ENCODE measurements around the gene FRMD4A. TPM values are rescaled to one million over a fixed set of nuclear protein-coding genes. Genes with fewer than 3 reads are reported as not detected.

FRMD4A gene
- total RNA-seq, 1 experiment from 2014 or later: 19.6 TPM

- H3K9ac ChIP-seq (ENCODE audit: extremely low read depth, insufficient read length, low read length): no peak overlapping the region
- H3K79me2 ChIP-seq (ENCODE audit: insufficient read depth, low read length): no peaks in the 10 kb centered on the region
- Mint-ChIP-seq H3K9me3 (no peaks in the 10 kb centered on the region), H3K4me3 (no peak overlapping the region), H3K4me1 (peaks cover 32 to 36% of the 10 kb centered on the region in 2 experiments), H3K36me3 (ENCODE audit: insufficient read depth in 1 of 3, low read depth in 3 of 3) (no peaks in the 10 kb centered on the region), H3K27ac (no peak overlapping the region), H3K27me3 (ENCODE audit: low read depth) (no peaks in the 10 kb centered on the region)
- no peak for DNase-seq
- no peak overlapping the region for H3K18ac ChIP-seq (ENCODE audit: insufficient read length, low read depth, low read length)
- H4K8ac ChIP-seq (replicated peaks; ENCODE audit: insufficient read length, low read depth, low read length): no peak overlapping the region
- no peak overlapping the region for H2AK5ac ChIP-seq (ENCODE audit: insufficient read length, low read length)
- H2BK5ac ChIP-seq (ENCODE audit: insufficient read length, low read length): no peak overlapping the region
- H3K4me1 ChIP-seq (ENCODE audit: insufficient read depth, low read length): peaks cover 11% of the 10 kb centered on the region; the same call in 1 of the 2 replicates
- no peak overlapping the region for H3K23ac ChIP-seq (ENCODE audit: insufficient read length, low read depth, low read length)
- H3K4me2 ChIP-seq (ENCODE audit: insufficient read depth, insufficient read length, low read length): no peak overlapping the region
- no peak overlapping the region for H2AFZ ChIP-seq (ENCODE audit: low read length)
- H3K9me3 ChIP-seq (ENCODE audit: control insufficient read depth, low read depth, low read length): no peaks in the 10 kb centered on the region
- H3T11ph ChIP-seq (ENCODE audit: low read length): no peak overlapping the region
- H3K56ac ChIP-seq (ENCODE audit: insufficient read length, low read depth, low read length): no peak overlapping the region
- H2BK15ac ChIP-seq (ENCODE audit: low read depth, low read length): no peak overlapping the region
- no peak overlapping the region for H3K4ac ChIP-seq (ENCODE audit: low read depth, low read length)
- no peaks in the 10 kb centered on the region for H3K27me3 ChIP-seq (ENCODE audit: insufficient read depth, low read length)
- H2BK12ac ChIP-seq (ENCODE audit: insufficient read length, low read depth, low read length): no peak overlapping the region
- no peak overlapping the region for H3K14ac ChIP-seq (ENCODE audit: insufficient read depth, low read length)
- WGBS (ENCODE audit: extremely low coverage, insufficient read length, low lambda C conversion rate): no CpG with 5 or more reads among the region's 4 CpGs
- TF ChIP-seq CTCF (conservative IDR thresholded peaks at IDR 0.05): no peak
- no peak overlapping the region for H3K27ac ChIP-seq (ENCODE audit: insufficient read length, low read depth, low read length)
- H2BK120ac ChIP-seq (ENCODE audit: low read depth, low read length, poor library complexity, severe bottlenecking): no peak overlapping the region
- no peaks in the 10 kb centered on the region for H3K23me2 ChIP-seq (ENCODE audit: insufficient read length, low read depth, low read length, poor library complexity, severe bottlenecking)
- H2BK20ac ChIP-seq (ENCODE audit: low read depth, low read length, poor library complexity, severe bottlenecking): no peak overlapping the region
- no peak overlapping the region for H4K5ac ChIP-seq (ENCODE audit: insufficient read length, low read depth, low read length)
- H4K91ac ChIP-seq (ENCODE audit: insufficient read length, low read depth, low read length): no peak overlapping the region
- H4K20me1 ChIP-seq (ENCODE audit: control insufficient read depth, insufficient read depth, insufficient read length): no peaks in the 10 kb centered on the region
- no peaks in the 10 kb centered on the region for H3K79me1 ChIP-seq (ENCODE audit: insufficient read depth, low read depth, low read length, poor library complexity, severe bottlenecking)
Observed at GRCh38 chr10:14327527-14327926, 3.2 kb downstream of the FRMD4A start.

Data from H9 (cell line).